Measurements from ENCODE around the gene TAPBP. TPM values are rescaled to one million over a fixed set of nuclear protein-coding genes. Genes with fewer than 3 reads are reported as not detected.

The TAPBP gene
- total and polyA plus RNA-seq, 2 of the 8 experiments (the other 6 are each of a cell fraction or from before 2014, with no cell fraction given) = 24.5 to 35.4 TPM

DNA sequence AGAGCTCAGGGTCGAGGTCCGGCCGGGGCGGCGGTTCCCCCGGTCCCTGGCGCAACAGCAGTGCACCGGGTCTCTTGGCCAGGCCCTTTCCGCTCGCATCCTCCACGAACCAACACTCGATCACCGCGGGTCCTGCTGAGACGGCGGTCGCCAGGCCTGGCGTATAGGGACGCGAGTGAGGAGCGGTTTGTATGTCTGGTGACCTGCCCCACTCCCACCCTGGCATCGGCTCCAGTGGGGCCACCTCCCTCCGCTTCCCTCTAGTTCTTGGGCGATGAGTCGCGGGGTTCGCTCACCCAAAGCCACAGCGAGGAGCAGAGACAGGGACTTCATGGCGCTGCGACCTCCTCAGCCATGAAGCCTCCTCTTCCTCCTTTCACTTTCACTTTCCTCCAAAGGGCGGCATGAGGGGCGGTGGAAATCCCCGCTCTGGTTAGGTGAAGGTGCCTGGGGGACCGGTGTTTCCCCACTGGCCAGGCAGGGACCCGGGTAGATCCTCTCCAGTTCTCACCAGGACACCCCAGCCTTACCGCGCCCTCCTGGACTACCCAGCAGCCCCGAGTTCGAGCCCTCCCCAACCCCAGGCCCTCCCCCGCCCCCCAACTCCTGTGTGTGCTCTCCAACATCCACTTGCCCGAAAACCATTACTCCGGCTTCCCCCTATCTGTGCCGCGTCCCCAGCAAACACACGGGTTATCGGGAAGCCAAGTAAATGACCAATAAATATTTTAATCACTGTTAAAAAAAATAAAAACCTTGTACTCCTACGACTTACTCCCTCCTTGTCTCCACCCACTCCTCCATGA is at the start of gene TAPBP (continued):
- no peak for TF ChIP-seq RNF2 (IDR thresholded peaks at IDR 0.05; ENCODE audit: borderline replicate concordance, low read depth, low read length, missing control alignments, poor library complexity, severe bottlenecking)
- no peak for TF ChIP-seq EP300 (IDR thresholded peaks at IDR 0.05; ENCODE audit: borderline replicate concordance in 1 of 2, low read depth in 2 of 2, low read length in 2 of 2)
- no peak for TF ChIP-seq KDM1A (IDR thresholded peaks at IDR 0.05; ENCODE audit: borderline replicate concordance, low read length)
- TF ChIP-seq RFX5 (IDR thresholded peaks at IDR 0.05; ENCODE audit: borderline replicate concordance, low read depth, low read length) = no peak
- no peak for TF ChIP-seq YY1 (IDR thresholded peaks at IDR 0.05; ENCODE audit: low read depth, low read length)
- no peak for TF ChIP-seq EZH2 (IDR thresholded peaks at IDR 0.05; ENCODE audit: low read depth, low read length, severe bottlenecking)
- TF ChIP-seq RAD21 (IDR thresholded peaks at IDR 0.05 in 1 of 2, conservative IDR thresholded peaks at IDR 0.05 in 1 of 2; ENCODE audit: low read depth in 2 of 2, low read length in 2 of 2) = no peak
- TF ChIP-seq SIN3A (conservative IDR thresholded peaks at IDR 0.05 in 1 of 2, IDR thresholded peaks at IDR 0.05 in 1 of 2; ENCODE audit: low read depth in 1 of 2, low read length in 2 of 2) = peak; percentile 47 to 50; a peak in 1 of 4 replicates
- no peak for TF ChIP-seq JUND (IDR thresholded peaks at IDR 0.05; ENCODE audit: low read length)
- no peak for TF ChIP-seq MAFK (IDR thresholded peaks at IDR 0.05; ENCODE audit: low read depth, low read length)
- TF ChIP-seq, protein P1, sequence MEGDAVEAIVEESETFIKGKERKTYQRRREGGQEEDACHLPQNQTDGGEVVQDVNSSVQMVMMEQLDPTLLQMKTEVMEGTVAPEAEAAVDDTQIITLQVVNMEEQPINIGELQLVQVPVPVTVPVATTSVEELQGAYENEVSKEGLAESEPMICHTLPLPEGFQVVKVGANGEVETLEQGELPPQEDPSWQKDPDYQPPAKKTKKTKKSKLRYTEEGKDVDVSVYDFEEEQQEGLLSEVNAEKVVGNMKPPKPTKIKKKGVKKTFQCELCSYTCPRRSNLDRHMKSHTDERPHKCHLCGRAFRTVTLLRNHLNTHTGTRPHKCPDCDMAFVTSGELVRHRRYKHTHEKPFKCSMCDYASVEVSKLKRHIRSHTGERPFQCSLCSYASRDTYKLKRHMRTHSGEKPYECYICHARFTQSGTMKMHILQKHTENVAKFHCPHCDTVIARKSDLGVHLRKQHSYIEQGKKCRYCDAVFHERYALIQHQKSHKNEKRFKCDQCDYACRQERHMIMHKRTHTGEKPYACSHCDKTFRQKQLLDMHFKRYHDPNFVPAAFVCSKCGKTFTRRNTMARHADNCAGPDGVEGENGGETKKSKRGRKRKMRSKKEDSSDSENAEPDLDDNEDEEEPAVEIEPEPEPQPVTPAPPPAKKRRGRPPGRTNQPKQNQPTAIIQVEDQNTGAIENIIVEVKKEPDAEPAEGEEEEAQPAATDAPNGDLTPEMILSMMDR (IDR thresholded peaks at IDR 0.05; ENCODE audit: control extremely low read depth in 1 of 3, insufficient read depth in 1 of 3, low read depth in 1 of 3, low read length in 3 of 3) = no peak
- TF ChIP-seq POU5F1 (IDR thresholded peaks at IDR 0.05; ENCODE audit: low read depth, low read length) = no peak
- no peak for TF ChIP-seq GTF2F1 (IDR thresholded peaks at IDR 0.05; ENCODE audit: borderline replicate concordance, low read depth, low read length)
- TF ChIP-seq TBP (IDR thresholded peaks at IDR 0.05; ENCODE audit: low read depth, low read length) = no peak; the same call in 1 of the 2 replicates
- no peak for TF ChIP-seq SIRT6 (IDR thresholded peaks at IDR 0.05; ENCODE audit: low read length)
- no peak for TF ChIP-seq RXRA (IDR thresholded peaks at IDR 0.05; ENCODE audit: insufficient read depth, low read depth, low read length)
- TF ChIP-seq BRCA1 (IDR thresholded peaks at IDR 0.05; ENCODE audit: low read depth, low read length) = no peak
- TF ChIP-seq SP2 (IDR thresholded peaks at IDR 0.05; ENCODE audit: low read length) = no peak
- TF ChIP-seq, protein P2, sequence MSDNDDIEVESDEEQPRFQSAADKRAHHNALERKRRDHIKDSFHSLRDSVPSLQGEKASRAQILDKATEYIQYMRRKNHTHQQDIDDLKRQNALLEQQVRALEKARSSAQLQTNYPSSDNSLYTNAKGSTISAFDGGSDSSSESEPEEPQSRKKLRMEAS (IDR thresholded peaks at IDR 0.05) = no peak
- TF ChIP-seq TEAD4 (IDR thresholded peaks at IDR 0.05; ENCODE audit: low read depth, low read length) = no peak

Data from H1 (cell line).